NCI-H446 (cell line): ENCODE measurements around the gene PDE3A.

ENCODE experiments used
- DNase-seq, 2 experiments: peaks; one replicate each; lab custom pipeline; 2025; lab: John Stamatoyannopoulos, UW

The PDE3A gene

DNA sequence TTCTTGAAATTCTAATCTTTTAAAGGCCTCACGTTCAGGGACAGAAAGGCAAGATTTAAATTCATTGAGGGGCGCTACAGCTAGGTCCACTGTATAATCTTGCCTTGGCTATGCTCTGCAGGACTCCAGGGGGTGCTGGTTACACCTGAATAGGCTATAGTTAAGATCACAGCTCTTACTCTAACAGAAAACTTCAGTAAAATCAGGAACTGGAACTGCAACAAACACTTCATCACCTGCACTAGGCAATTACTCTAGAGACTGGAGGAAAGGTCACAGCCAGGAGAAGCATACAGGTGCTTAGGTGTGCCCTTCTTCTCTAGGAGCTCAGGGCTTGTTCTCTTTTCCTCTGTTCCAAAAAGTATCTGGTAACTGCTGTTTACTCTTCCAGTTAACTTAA, 347.7 kb downstream of the PDE3A start:
- no peak for DNase-seq

- no peak for DNase-seq
Measured at GRCh38 chr12:20716985-20717384, 348.6 kb downstream of the PDE3A start.

DNA sequence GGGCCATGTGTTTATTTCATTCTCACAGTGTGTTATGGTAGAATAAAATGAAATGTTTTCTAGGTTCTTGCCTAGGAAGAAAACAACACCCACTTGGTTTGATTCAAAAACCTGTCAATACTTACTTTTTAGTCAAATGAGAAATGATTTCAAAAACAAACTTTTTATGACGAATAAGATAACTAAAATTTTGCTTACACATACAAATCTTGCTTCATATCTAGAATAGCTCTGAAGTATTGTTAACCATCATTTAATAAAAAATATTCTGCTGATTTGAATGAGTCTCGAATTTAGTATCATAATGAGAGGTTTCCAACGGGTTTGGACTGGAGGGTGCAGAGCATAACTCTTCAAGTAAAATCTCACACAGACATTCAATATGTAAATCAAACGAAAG, 350.0 kb downstream of the PDE3A start:
- DNase-seq, result no peak

- no peak for DNase-seq
Measured at GRCh38 chr12:20722142-20722541, 353.8 kb downstream of the PDE3A start.

DNA sequence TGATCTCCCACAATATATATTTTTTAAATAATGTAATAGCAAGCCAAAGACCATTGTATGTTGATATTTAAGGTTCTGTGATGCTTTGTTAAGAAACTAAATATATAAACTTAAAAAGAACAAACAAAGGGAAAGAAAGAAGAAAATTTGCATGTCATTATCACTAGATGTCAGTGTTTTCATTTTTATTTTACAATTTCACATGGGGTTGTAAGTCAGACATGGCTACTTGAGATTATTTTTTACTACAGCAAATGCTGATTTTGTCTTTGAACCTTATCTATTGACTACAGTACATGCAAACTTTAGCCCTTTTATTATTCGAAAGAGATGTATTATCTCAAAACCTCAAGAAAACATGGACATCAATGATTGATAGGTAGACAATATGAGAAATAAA, 362.9 kb downstream of the PDE3A start:
- no peak for DNase-seq
